Activated T-helper 2 cell treated with anti-CD3 and anti-CD28 coated beads, Interferon-gamma antibody, Interleukin-2, Interleukin-4, amounts not matched to agents 10 μg/mL and 5 μg/mL and 100 μg/mL, durations not matched to agents 14 hours and 24 hours and 36 hours (primary cell): ENCODE results near the gene ALDH1L1. TPM values are rescaled to one million over a fixed set of nuclear protein-coding genes. Genes with fewer than 3 reads are reported as not detected.
A peak's percentile ranks its signal among the peaks of the same experiment; 100 is the strongest.

ENCODE experiments used
- DNase-seq: peaks from one replicate; pipeline ENCODE4 v3.0.0; 2021; ENCODE audit warnings: low spot score
- H3K27ac Mint-ChIP-seq: one replicate; pipeline ENCODE4 v1.8.0; 2021; ENCODE audit warnings: mixed read lengths
- H3K27me3 Mint-ChIP-seq: one replicate; pipeline ENCODE4 v1.8.0; 2021; ENCODE audit warnings: low read depth, mixed read lengths
- H3K36me3 Mint-ChIP-seq: one replicate; pipeline ENCODE4 v1.8.0; 2021; ENCODE audit warnings: low read depth, mixed read lengths
- H3K4me1 Mint-ChIP-seq: one replicate; pipeline ENCODE4 v1.8.0; 2021; ENCODE audit warnings: low read depth, mixed read lengths
- H3K4me3 Mint-ChIP-seq: one replicate; pipeline ENCODE4 v1.8.0; 2021; ENCODE audit warnings: low read depth, mild to moderate bottlenecking, moderate library complexity, mixed read lengths
- H3K9me3 Mint-ChIP-seq: one replicate; pipeline ENCODE4 v1.8.0; 2021; ENCODE audit warnings: mixed read lengths
- intact Hi-C: fragments of 100-400 bp; cut with micrococcal nuclease; formaldehyde crosslinking; loops from one replicate; pipeline ENCODE4 v1.15.1; 2023
- total RNA-seq: library from RNA; stranded (reverse); gene quantifications from 2 replicates; pipeline ENCODE4 v1.2.3, GENCODE V29; 2022

ALDH1L1 gene
- total RNA-seq, 1 donor from 2014 or later: not detected

DNA sequence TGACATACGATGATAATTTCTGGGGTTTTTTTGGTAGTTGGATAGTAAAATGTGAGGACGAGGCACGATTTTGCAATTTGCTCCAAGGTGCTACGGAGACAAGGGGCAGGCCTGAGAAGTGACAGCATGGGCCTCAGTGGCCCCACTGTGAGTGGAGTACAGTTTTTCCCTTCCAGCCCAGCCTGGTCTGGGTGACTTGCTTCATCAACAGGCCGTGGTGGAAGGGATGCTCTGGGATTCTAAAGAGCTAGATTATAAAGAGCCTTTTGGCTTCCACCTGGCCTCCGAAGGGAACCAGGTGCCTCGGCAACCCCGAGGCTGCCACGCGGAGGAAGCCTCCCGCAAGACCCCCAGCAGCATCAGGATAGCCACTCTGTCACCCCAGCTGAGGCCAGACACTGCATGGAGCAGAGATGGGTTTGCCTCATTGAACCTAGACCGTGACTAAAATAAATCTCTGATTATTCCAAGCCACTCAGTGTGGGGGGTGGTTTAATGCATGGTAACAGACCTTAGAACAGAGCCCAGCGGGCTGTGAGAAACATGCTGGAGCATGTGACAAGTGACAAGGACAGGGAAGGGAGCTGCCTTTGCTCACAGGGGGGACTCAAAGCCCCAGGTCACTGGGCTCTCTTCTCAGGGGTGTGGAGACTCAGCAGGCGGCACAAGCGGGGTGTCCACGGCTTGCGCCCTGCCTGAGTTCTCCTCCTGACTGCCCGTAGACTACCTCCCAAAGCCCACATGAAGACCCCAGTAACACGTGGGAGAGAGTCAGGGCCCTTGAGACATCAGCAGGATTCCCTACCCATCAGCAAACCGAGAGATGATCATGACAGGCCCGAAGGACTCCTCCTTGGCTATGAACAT lies 73.8 kb downstream of the ALDH1L1 start:
- H3K36me3 Mint-ChIP-seq: no peaks in the 10 kb centered on the region
- DNase-seq: peak; percentile 7
- H3K27me3 Mint-ChIP-seq: no peaks in the 10 kb centered on the region
- no peak overlapping the region for H3K27ac Mint-ChIP-seq
- H3K4me1 Mint-ChIP-seq: no peaks in the 10 kb centered on the region
- intact Hi-C loops: no loop called here
- H3K4me3 Mint-ChIP-seq: no peak overlapping the region
- H3K9me3 Mint-ChIP-seq: no peaks in the 10 kb centered on the region

DNA sequence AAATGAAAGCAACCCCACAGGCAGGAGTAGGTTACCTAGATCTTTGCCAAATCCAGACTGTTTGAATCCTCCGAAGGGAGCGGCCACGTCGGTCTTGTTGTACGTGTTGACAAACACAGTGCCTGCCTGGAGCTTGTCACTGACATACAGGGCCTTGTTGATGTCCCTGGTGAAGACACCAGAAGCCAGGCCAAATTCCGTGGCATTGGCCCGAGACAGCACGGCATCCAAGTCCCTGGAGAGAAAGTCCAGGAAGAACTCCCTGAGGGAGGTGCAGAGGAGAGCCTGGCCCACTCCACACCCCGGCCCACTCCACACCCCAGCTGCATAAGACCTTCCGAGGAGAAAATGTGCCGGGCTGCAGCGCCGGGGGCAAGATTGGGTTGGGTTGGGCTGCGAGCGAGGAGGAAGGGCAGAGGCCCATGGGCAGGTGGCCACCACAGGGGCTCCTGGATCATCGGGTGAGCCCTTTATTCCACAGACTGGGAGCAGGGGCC lies 74.6 kb downstream of the ALDH1L1 start:
- DNase-seq: no peak
- intact Hi-C loops: no loop called here
- no peaks in the 10 kb centered on the region for H3K4me1 Mint-ChIP-seq
- no peaks in the 10 kb centered on the region for H3K9me3 Mint-ChIP-seq
- H3K27me3 Mint-ChIP-seq: no peaks in the 10 kb centered on the region
- H3K4me3 Mint-ChIP-seq: no peak overlapping the region
- H3K36me3 Mint-ChIP-seq: no peaks in the 10 kb centered on the region
- no peak overlapping the region for H3K27ac Mint-ChIP-seq

DNA sequence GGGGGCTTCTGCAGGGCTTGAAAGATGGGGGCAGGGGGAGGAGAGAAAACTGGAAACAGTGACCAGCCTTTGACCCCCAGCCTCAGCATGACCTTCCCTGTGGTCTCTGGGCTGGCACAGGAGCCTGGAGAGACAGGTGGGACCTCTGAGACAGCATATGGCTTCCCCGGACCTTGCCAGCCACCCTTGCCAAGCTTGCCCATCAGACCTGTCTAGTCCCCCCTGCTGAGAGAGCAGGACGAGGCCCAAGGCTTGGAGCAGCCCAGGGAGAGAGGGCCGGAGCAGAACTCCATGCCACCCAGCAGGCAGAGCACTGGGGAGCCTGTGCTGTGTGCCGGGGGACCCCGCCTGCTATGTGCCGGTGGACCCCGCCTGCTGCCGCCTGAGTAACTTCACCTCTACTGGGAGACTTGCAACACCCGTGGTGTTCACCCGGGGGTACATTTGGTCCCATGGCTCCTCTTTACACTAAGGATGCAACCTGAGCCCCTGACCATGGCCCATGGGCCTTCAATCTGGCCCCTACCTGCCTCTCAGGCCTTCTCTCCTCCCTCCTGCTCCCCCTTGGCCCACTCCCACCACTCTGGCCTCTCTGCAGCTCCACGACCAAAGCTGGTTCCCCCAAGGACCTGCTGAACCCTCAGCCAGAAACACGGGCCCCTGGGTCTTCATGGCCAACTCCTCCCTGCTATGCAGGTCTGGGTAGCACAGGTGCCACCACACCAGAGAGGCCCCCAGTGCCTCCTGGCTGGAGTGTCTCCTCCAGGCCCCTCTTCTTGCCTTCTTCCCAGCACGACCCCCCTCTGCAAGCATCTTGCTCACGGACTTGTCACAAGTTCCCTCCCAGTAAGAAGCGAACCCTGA lies 75.4 kb downstream of the ALDH1L1 start:
- Mint-ChIP-seq H3K36me3 (no peaks in the 10 kb centered on the region), H3K9me3 (no peaks in the 10 kb centered on the region), H3K4me1 (no peaks in the 10 kb centered on the region), H3K27ac (no peak overlapping the region), H3K4me3 (no peak overlapping the region), H3K27me3 (no peaks in the 10 kb centered on the region)
- intact Hi-C loops: no loop called here
- DNase-seq: no peak

DNA sequence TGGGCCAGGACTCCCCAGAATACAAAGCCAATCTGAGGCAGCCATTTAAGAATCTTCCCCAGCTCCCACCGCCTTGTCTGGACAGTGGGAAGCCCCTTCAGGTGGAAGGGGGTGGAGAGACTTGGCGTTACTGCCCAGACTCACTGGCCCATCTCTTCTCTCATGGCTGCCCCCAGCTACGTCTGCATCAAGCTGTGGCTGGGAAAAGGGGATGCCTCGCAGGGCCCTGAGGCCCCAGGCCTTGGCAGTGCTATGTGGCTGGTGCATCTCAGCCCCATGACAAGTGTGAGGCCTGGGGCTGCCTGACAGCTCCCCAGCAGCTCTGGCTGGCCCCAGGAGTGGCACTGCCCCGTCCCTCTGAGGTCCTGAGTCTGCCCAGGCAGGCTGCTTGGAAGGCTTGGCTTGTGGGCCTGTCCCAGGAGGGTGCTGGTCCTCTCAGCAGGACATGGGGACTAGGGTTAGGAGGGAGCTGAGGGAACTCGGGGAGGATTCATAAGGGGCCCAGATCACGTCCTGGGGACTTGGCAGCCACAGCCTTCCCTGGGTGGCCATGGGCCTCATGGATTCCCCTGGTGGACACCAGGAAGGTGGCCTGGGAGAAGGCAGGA lies 76.3 kb downstream of the ALDH1L1 start:
- DNase-seq: no peak
- Mint-ChIP-seq H3K9me3 (no peaks in the 10 kb centered on the region), H3K4me3 (no peak overlapping the region), H3K4me1 (no peaks in the 10 kb centered on the region), H3K36me3 (no peaks in the 10 kb centered on the region), H3K27me3 (no peaks in the 10 kb centered on the region), H3K27ac (no peak overlapping the region)
- intact Hi-C loops: no loop called here

DNA sequence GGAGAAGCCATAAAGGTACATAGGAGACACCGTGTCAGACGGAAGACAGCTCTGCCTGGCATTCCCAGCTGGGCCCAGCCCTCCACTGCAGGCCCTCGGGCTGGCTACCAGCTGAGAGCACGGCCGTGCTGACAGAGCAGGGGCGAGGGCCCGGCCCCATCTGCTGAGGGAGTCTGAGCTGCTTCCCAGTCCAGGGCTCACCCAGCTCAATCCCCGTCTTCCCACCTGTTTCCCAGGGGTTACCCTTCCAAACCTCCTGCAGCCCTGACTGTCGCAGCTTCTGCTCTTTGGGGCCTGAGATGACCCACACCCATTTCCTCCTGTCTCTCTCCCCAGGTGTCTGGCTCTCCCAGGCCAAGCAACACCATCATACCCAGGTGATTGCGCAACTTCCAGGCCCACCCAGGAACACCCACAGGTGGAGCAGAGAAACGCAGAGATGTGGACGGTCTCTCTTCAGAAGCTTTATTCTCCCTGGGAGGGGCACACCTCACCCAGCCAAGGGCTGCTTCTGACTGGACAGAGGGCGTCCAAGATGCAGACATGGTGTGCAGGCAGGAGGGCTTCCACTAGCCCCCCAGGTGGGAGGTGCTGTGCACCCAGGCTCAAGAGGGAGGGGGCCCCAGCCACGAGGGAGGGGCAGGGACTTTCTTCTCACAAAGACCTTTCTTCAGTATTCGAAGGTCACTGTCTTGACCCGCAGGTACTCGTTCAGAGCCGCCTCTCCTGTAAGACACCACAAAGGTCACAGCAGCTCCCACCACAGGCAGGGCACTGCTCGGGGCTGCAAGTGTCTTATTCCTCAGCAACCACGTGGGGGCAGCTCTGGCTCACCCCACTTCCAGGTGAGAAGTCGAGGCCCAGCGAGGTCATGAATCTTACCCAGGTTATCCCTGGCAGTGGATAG lies 77.0 kb downstream of the ALDH1L1 start:
- Mint-ChIP-seq H3K4me1 (no peaks in the 10 kb centered on the region), H3K27me3 (no peaks in the 10 kb centered on the region), H3K36me3 (no peaks in the 10 kb centered on the region), H3K27ac (no peak overlapping the region), H3K9me3 (no peaks in the 10 kb centered on the region), H3K4me3 (no peak overlapping the region)
- intact Hi-C loops: no loop called here
- no peak for DNase-seq

DNA sequence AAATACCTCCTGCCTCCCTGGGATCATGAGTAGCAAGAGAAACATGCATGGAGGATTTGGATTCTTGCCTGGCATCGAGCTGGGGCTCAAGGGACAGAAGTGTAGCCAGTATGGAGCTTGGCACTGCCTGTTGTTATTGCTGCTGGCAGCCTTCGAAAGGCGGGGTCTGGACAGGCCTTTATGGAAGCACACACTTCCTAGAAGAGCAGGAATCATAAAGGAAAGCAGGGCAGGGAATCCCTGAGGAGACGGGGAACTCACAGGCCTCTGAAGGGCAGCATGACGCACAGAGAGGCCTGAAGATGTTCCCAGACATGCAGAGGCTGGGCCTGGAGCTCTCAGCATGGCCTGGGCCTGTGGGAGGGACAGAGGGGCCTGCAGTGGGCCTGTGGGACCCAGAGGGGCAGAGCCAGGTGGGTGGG lies 77.8 kb downstream of the ALDH1L1 start:
- H3K9me3 Mint-ChIP-seq: no peaks in the 10 kb centered on the region
- no peak for DNase-seq
- H3K27me3 Mint-ChIP-seq: no peaks in the 10 kb centered on the region
- intact Hi-C loops: no loop called here
- H3K4me3 Mint-ChIP-seq: no peak overlapping the region
- no peaks in the 10 kb centered on the region for H3K36me3 Mint-ChIP-seq
- H3K4me1 Mint-ChIP-seq: no peaks in the 10 kb centered on the region
- H3K27ac Mint-ChIP-seq: no peak overlapping the region

DNA sequence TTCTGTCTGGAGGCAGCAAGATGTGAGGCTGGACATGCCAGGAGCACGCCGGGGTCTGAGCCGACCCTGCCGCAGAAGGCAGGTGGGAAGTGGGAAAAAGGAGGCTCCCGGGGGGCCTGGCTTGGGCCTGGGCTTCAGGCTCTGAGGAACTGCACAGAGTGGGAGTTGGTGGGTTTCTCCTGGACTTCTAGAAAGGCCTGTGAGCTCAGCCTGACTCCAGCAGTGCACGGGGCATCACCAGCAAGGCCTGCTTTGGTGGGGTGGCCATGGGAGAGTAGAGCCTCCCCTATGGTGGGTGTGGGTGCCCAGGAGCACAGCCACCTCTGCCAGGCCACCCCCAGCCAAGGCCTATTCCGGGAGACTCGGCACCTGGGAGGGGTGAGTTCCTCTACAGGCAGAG lies 78.4 kb downstream of the ALDH1L1 start:
- no peaks in the 10 kb centered on the region for H3K9me3 Mint-ChIP-seq
- intact Hi-C loops: no loop called here
- H3K36me3 Mint-ChIP-seq: no peaks in the 10 kb centered on the region
- no peaks in the 10 kb centered on the region for H3K4me1 Mint-ChIP-seq
- no peak overlapping the region for H3K4me3 Mint-ChIP-seq
- no peak for DNase-seq
- H3K27me3 Mint-ChIP-seq: no peaks in the 10 kb centered on the region
- H3K27ac Mint-ChIP-seq: no peak overlapping the region

DNA sequence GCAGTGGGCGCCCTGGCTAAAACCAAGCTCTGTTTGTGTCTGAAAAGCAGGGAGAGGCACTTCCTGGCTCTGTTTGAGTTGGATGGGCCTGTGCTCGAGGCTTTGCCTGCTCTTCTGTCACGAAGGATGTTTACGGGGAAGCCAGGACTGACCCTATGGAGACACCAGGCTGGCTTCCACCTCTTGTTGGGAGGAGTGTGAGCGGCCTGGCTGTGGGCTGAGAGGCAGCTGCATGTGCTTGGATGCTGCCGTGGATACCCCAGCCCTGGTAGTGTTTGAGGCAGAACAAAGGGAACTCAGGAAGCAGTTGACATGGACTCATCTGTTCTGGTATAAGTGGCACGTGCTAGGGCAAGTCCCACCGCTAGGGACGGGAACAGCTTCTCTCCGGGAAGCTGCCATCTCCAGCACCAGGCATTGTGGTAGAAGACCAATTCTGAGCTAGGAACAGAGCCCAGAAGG lies 78.8 kb downstream of the ALDH1L1 start:
- Mint-ChIP-seq H3K9me3 (peaks cover 4% of the 10 kb centered on the region), H3K27ac (no peak overlapping the region), H3K4me3 (no peak overlapping the region), H3K4me1 (no peaks in the 10 kb centered on the region), H3K27me3 (no peaks in the 10 kb centered on the region), H3K36me3 (no peaks in the 10 kb centered on the region)
- DNase-seq: no peak
- intact Hi-C loops: no loop called here

DNA sequence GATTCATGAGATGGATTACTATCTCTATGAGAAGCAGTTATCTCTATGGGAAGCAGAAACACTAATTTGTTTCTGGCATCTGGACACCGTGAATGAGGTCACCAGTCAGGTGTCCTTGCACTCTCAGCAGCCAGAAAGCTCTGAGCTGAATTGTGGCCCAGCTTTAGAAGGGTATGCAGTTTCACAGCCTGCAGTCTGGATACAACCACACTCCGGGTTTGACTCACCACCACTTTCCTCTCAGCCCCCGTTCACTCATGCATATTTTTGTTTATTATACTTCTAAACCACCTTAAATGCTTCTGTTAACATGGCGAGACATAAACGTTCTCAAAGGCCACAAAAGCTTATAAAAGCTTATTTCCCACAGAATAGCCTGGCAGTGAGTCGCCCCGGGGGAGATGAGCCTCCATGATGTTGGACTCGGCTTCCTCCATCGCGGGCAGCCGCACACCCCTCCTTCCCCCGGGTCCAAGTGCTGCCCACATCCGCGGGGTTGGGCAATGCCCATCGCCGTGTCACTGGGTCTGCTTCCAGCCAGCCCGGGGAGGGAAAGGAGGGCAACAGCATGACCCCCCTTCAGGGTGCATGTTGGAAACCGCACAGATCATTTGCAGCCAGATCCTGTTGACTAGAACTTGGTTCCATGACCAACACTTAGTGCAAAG lies 79.6 kb downstream of the ALDH1L1 start:
- Mint-ChIP-seq H3K9me3 (peaks cover 6% of the 10 kb centered on the region), H3K36me3 (no peaks in the 10 kb centered on the region), H3K4me1 (no peaks in the 10 kb centered on the region), H3K4me3 (no peak overlapping the region), H3K27ac (no peak overlapping the region), H3K27me3 (no peaks in the 10 kb centered on the region)
- DNase-seq: no peak
- intact Hi-C loops: no loop called here

DNA sequence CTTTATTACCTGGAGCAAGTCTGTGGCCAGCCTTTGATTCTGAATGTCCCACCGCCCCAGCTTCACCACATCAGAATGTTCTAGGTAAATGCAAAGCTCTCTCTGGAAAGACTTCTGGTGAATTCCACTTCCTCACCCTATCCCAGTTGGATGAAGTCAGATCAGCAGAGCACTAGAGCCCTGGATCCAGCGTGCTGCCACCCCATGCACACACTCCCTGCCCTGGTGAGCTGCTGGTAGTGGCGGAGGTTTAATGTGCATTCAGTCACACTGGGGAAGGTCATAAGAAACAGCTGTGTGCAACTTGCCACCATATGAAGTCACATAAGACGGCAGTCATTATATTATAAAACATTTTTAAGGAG lies 80.1 kb downstream of the ALDH1L1 start:
- H3K4me1 Mint-ChIP-seq: no peaks in the 10 kb centered on the region
- no peak overlapping the region for H3K4me3 Mint-ChIP-seq
- H3K9me3 Mint-ChIP-seq: peaks cover 11% of the 10 kb centered on the region
- no peak for DNase-seq
- intact Hi-C loops: no loop called here
- H3K27ac Mint-ChIP-seq: no peak overlapping the region
- no peaks in the 10 kb centered on the region for H3K27me3 Mint-ChIP-seq
- no peaks in the 10 kb centered on the region for H3K36me3 Mint-ChIP-seq

DNA sequence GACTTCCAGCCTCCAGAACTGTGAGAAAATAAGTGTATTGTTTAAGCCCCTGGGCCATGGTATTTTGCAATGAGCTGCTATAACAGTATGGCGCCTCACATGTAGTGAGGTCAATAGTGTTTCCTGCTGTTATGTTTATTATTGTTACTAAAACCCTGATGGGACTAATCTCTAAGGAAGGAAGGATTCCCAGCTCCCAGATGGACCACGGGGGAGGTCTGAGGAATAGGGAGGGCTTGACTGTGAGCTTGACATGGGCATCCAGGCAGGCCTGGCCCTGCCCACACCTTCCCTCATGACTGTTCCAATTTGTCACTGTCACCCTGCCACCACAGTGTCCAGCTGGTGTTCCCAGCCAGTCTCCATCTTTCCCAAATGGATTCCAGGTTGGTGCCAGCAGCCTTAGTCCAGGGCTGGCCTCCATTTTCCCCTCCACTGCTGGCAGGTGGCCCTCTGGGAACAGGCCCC lies 82.0 kb downstream of the ALDH1L1 start:
- Mint-ChIP-seq H3K36me3 (no peaks in the 10 kb centered on the region), H3K4me1 (no peaks in the 10 kb centered on the region), H3K9me3 (peaks cover 18% of the 10 kb centered on the region), H3K27me3 (no peaks in the 10 kb centered on the region), H3K27ac (no peak overlapping the region), H3K4me3 (no peak overlapping the region)
- intact Hi-C loops: no loop called here
- no peak for DNase-seq
